Left cardiac atrium (tissue), 4 donors: ENCODE results near the gene GALNTL6. TPM values are rescaled to one million over a fixed set of nuclear protein-coding genes. Genes with fewer than 3 reads are reported as not detected.

ENCODE experiments used
- ATAC-seq, 2 donors: fragments of 200-7000 bp; cut with Tn5 transposase; one replicate each; pipeline ENCODE4 v1.9.1; 2020; ENCODE audit warnings: mild to moderate bottlenecking in 2 of 2, moderate library complexity in 2 of 2
- DNase-seq: peaks from one replicate; pipeline ENCODE4 v3.0.0-alpha.2; 2020
- intact Hi-C, 2 donors: fragments of 100-400 bp; cut with DNase I; formaldehyde crosslinking; loops; one replicate each; pipeline versions ENCODE4 v1.14.1 to v1.15.1; 2022 to 2023
- total RNA-seq, 2 donors: library from RNA; stranded (reverse); fragmentation: NEBNext Ultra II Directional; extraction: Animal tissue kit (Norgen Biotek cat#: 25700); gene quantifications; one replicate each; pipeline ENCODE4 v1.2.1, GENCODE V29; 2021
- donor health status: DM: no; HTN: yes; CAD: no.
- donor health status: DM: no; HTN: yes; CAD: no; lungs with severe emphysema.
- donor health status: DM: yes; HTN: yes; CAD: no.
- donor health status: Dilated cardiomyopathy.

The GALNTL6 gene
- total RNA-seq, 2 donors from 2014 or later: not detected

- no peak for DNase-seq
- no peak for ATAC-seq
- intact Hi-C loops: no loop called here
Measured at GRCh38 chr4:172163215-172163614, 350.0 kb downstream of the GALNTL6 start.

GRCh38 chr4:172168888-172169287 is 355.7 kb downstream of the GALNTL6 start:
- intact Hi-C loops: no loop called here
- ATAC-seq (no peak), DNase-seq (no peak)

- intact Hi-C loops: no loop called here
- ATAC-seq: no peak
- no peak for DNase-seq
Measured at GRCh38 chr4:172169871-172170270, 356.7 kb downstream of the GALNTL6 start.

GRCh38 chr4:172173206-172173605 is 360.0 kb downstream of the GALNTL6 start:
- no peak for ATAC-seq

GRCh38 chr4:172177382-172177781 is 364.2 kb downstream of the GALNTL6 start:
- ATAC-seq: no peak
- intact Hi-C loops: no loop called here
- DNase-seq: no peak

More at GRCh38 chr4:172173206-172173605, 360.0 kb downstream of the GALNTL6 start:
- intact Hi-C loops: no loop called here
- no peak for DNase-seq

- DNase-seq: no peak
- no peak for ATAC-seq
- intact Hi-C loops: no loop called here
Measured at GRCh38 chr4:172188248-172188988, 375.2 kb downstream of the GALNTL6 start.

- ATAC-seq (no peak), DNase-seq (no peak)
- intact Hi-C loops: no loop called here
Measured at GRCh38 chr4:172202480-172203076, 389.4 kb downstream of the GALNTL6 start.

- intact Hi-C loops: no loop called here
- ATAC-seq: no peak
- DNase-seq: no peak
Measured at GRCh38 chr4:172207258-172207657, 394.1 kb downstream of the GALNTL6 start.

GRCh38 chr4:172207886-172208285 is 394.7 kb downstream of the GALNTL6 start:
- no peak for ATAC-seq
- DNase-seq: no peak
- intact Hi-C loops: no loop called here

GRCh38 chr4:172220679-172221078 is 407.5 kb downstream of the GALNTL6 start:
- ATAC-seq: no peak
- intact Hi-C loops: no loop called here
- DNase-seq: no peak

- intact Hi-C loops: no loop called here
- DNase-seq (no peak), ATAC-seq (no peak)
Measured at GRCh38 chr4:172225457-172225856, 412.3 kb downstream of the GALNTL6 start.

GRCh38 chr4:172232966-172233365 is 419.8 kb downstream of the GALNTL6 start:
- DNase-seq (no peak), ATAC-seq (no peak)
- intact Hi-C loops: no loop called here

- intact Hi-C loops: no loop called here
- ATAC-seq: no peak
- DNase-seq: no peak
Measured at GRCh38 chr4:172243551-172243950, 430.3 kb downstream of the GALNTL6 start.

- DNase-seq: no peak
- ATAC-seq: no peak
- intact Hi-C loops: no loop called here
Measured at GRCh38 chr4:172245516-172245915, 432.3 kb downstream of the GALNTL6 start.

GRCh38 chr4:172253409-172253808 is 440.2 kb downstream of the GALNTL6 start:
- intact Hi-C loops: no loop called here
- DNase-seq (no peak), ATAC-seq (no peak)

- intact Hi-C loops: no loop called here
- DNase-seq (no peak), ATAC-seq (no peak)
Measured at GRCh38 chr4:172256820-172257219, 443.6 kb downstream of the GALNTL6 start.

- intact Hi-C loops: no loop called here
- DNase-seq (no peak), ATAC-seq (no peak)
Measured at GRCh38 chr4:172270397-172270796, 457.2 kb downstream of the GALNTL6 start.

GRCh38 chr4:172287117-172287516 is 473.9 kb downstream of the GALNTL6 start:
- ATAC-seq (no peak), DNase-seq (no peak)
- intact Hi-C loops: no loop called here

- ATAC-seq: no peak
- intact Hi-C loops: no loop called here
Measured at GRCh38 chr4:172305698-172306097, 492.5 kb downstream of the GALNTL6 start.

GRCh38 chr4:172308078-172308477 is 494.9 kb downstream of the GALNTL6 start:
- DNase-seq (no peak), ATAC-seq (no peak)
- intact Hi-C loops: no loop called here

More at GRCh38 chr4:172305698-172306097, 492.5 kb downstream of the GALNTL6 start:
- no peak for DNase-seq

- intact Hi-C loops: no loop called here
- no peak for ATAC-seq
- DNase-seq: no peak
Measured at GRCh38 chr4:172311682-172312081, 498.5 kb downstream of the GALNTL6 start.
